ACC112 (cell line): ENCODE data around the gene ISOC1.

Source experiments
- H2AFZ ChIP-seq: fragments of 200-600 bp; sonication (generic); one replicate; pipeline ENCODE4 v1.6.0; 2017; ENCODE audit warnings: antibody characterized with exemption, low read length; ENCODE audit not compliant: unreplicated experiment
- H3K27ac ChIP-seq: fragments of 200-600 bp; sonication (generic); 2 replicates; pipeline ENCODE4 v1.5.1; 2014; ENCODE audit warnings: low read depth, mild to moderate bottlenecking, antibody characterized with exemption, low read length, moderate library complexity
- H3K27me3 ChIP-seq: fragments of 200-600 bp; sonication (generic); 2 replicates; pipeline ENCODE4 v1.6.1; 2014; ENCODE audit warnings: mild to moderate bottlenecking, antibody characterized with exemption, low read length, moderate library complexity, mixed read lengths; ENCODE audit not compliant: insufficient read depth
- H3K36me3 ChIP-seq: fragments of 200-600 bp; sonication (generic); 2 replicates; pipeline ENCODE4 v1.6.1; 2016; ENCODE audit warnings: mild to moderate bottlenecking, antibody characterized with exemption, low read length, moderate library complexity, mixed read lengths; ENCODE audit not compliant: insufficient read depth
- H3K4me1 ChIP-seq: fragments of 200-600 bp; sonication (generic); one replicate; pipeline ENCODE4 v1.6.1; 2016; ENCODE audit warnings: low read length, mixed read lengths; ENCODE audit not compliant: insufficient read depth, unreplicated experiment, control insufficient read depth
- H3K4me3 ChIP-seq: fragments of 200-600 bp; sonication (generic); 2 replicates; pipeline ENCODE4 v1.5.1; 2014; ENCODE audit warnings: mild to moderate bottlenecking, low read depth, low read length
- H3K79me2 ChIP-seq: fragments of 200-600 bp; sonication (generic); one replicate; pipeline ENCODE4 v1.6.0; 2016; ENCODE audit warnings: low read length; ENCODE audit not compliant: control insufficient read depth, unreplicated experiment, insufficient read depth

Gene ISOC1

DNA sequence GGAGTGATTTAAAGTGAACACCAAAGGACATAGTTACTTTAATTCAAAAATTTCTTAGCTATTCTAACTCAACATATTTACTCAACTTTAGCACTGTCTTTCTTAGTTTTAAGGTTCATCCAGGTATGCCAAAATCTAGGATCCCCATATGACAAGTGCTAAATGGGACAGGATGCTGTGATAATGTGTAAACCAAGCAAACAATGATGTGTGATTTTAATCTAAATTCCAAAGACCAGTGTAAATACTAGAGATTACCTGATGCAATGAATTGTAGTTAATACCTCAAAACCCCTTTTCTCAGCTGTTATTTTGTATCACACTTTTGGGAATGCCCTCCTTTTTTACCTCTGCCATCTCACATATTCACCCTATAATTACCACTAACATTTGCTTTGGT, 26.8 kb upstream of the ISOC1 start:
- H3K79me2 ChIP-seq: no peaks in the 10 kb centered on the region
- no peaks in the 10 kb centered on the region for H3K36me3 ChIP-seq
- no peaks in the 10 kb centered on the region for H3K27me3 ChIP-seq
- no peak overlapping the region for H3K4me3 ChIP-seq
- no peak overlapping the region for H3K27ac ChIP-seq
- no peak overlapping the region for H2AFZ ChIP-seq
- H3K4me1 ChIP-seq: no peaks in the 10 kb centered on the region

DNA sequence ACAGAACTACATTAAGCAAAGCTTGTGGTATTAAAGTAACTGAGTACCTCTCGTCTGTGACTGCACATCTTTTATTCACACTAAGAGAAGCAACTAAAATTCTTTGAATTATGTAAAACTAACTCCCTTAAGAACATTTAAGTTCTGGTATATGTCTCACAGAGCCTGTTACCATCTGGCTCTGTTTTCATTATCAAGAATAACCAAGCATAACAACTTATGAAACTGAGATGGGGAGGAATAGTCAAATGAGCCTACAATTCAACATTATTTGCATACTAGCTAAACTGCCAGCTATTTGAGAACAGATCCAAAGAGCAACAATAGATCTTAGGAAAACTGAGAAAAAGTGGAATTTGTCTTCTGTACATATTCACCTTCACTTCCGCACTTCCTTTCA, 25.3 kb upstream of the ISOC1 start:
- Histone ChIP-seq H3K27me3 (no peaks in the 10 kb centered on the region), H3K4me1 (peaks cover 3% of the 10 kb centered on the region), H3K4me3 (no peak overlapping the region), H3K36me3 (no peaks in the 10 kb centered on the region), H3K79me2 (no peaks in the 10 kb centered on the region), H2AFZ (no peak overlapping the region), H3K27ac (no peak overlapping the region)

DNA sequence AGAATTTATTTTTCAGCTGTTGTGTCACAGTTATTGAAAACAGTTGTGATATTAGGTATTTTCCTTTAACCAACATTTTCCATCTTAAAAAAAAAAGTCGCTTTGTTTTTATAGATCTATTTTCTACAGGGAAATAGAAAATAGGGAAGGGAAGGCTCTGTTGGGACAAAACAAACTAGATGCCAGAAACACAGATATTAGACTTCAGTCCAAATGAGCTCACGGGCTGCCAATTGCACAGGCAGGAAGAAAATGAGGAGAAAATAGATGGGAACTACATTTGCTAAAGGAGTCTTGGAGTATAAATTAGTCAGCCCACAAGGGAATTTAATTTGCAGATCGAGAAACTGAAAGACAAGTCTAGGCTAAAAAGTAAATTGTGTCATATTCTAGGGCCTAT, 21.4 kb upstream of the ISOC1 start:
- H3K27ac ChIP-seq: no peak overlapping the region
- H3K79me2 ChIP-seq: no peaks in the 10 kb centered on the region
- no peak overlapping the region for H2AFZ ChIP-seq
- no peaks in the 10 kb centered on the region for H3K27me3 ChIP-seq
- H3K4me1 ChIP-seq: peaks cover 20% of the 10 kb centered on the region
- H3K4me3 ChIP-seq: no peak overlapping the region
- H3K36me3 ChIP-seq: no peaks in the 10 kb centered on the region

DNA sequence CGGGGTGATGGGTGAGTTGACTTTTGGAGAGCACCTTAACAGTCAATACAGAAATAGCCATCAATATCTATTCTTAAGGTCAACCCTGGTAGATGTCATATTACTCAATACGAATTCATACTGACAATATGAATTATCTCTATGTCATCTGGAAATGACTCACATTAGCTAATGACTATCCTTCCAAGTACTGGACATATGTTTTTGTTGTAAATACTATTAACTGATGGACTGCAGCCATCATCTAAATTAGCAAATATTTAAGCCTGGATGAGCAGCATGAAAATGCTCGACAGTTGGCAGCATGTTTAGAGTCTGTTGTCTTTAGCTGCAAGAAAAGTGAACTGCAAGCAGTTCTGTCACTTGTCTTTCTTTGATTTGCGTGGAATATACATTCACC, 19.6 kb upstream of the ISOC1 start:
- Histone ChIP-seq H3K4me1 (peaks cover 20% of the 10 kb centered on the region), H3K36me3 (no peaks in the 10 kb centered on the region), H2AFZ (no peak overlapping the region), H3K4me3 (no peak overlapping the region; the same call in 1 of the 2 replicates), H3K79me2 (no peaks in the 10 kb centered on the region), H3K27ac (no peak overlapping the region), H3K27me3 (no peaks in the 10 kb centered on the region)

DNA sequence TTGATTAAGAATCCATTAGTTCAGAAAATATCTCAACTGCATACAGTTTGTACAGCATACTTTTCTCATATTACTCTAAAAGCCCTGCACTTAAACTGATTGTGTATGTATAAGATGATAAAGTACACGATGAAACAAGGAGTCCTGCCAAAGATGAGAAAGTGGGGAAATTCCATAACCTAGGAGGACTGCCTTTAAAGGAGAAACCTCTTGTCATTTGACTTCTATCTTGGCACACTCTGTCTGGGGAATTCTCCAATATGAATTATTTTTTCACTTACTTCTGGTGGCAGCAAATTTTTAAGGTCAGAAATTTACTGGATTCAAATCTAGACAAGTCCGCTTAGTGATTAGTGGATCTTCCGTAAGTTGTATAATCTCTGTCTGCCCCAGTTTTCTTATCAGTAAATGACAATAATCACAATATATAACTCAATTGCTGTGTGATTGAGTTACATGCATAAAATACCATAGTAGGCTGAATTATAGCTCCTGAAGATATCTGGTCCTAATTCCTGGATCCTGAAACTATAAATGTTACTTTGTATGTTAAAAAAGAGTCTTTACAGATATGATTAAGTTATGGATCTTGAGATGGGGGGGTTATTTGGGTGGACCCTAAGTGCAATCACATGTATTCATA, 17.0 kb upstream of the ISOC1 start:
- Histone ChIP-seq H3K27me3 (no peaks in the 10 kb centered on the region), H2AFZ (no peak overlapping the region), H3K79me2 (no peaks in the 10 kb centered on the region), H3K4me3 (no peak overlapping the region), H3K4me1 (peaks cover 20% of the 10 kb centered on the region), H3K36me3 (no peaks in the 10 kb centered on the region), H3K27ac (no peak overlapping the region)

DNA sequence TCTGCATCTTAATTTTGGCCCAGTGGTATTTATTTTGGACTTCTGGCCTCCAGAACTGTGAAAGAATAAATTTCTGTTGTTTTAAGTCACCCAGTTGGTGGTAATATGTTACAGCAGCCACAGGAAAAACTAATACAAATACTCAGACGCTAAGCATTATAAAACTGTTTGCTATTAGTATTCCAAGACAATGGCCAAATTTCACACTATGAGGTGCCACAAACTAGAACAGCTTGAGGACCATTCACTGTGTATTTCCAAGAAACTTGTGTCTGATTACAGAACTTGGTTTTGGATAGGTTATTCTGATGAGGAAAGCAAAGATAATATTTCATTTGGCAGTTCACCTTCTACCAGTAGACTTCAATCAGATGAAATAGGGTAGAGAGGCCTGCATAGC, 16.3 kb upstream of the ISOC1 start:
- Histone ChIP-seq H3K4me3 (no peak overlapping the region), H3K27me3 (no peaks in the 10 kb centered on the region), H2AFZ (no peak overlapping the region), H3K79me2 (no peaks in the 10 kb centered on the region), H3K4me1 (peaks cover 20% of the 10 kb centered on the region), H3K36me3 (no peaks in the 10 kb centered on the region), H3K27ac (no peak overlapping the region)

DNA sequence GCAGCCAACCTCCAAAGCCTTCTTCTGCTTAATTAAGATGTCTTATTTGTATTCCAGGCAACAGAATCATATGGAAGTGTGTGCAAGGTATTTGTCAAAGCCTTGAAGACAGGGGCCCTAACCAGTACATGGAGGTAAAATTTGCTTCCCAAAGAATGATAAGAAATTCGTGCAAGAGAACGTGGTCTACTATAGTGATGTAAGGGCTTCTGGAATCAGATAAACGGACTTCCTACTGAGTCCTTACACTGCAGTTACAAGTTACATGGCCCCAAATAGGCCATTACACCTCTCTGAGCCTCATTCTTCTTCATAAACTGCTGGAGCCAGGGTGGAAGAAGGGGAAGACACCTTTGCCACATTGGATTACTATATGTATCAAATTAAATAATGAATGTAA, 15.9 kb upstream of the ISOC1 start:
- Histone ChIP-seq H2AFZ (no peak overlapping the region), H3K27me3 (no peaks in the 10 kb centered on the region), H3K4me1 (peaks cover 20% of the 10 kb centered on the region), H3K36me3 (no peaks in the 10 kb centered on the region), H3K79me2 (no peaks in the 10 kb centered on the region), H3K27ac (no peak overlapping the region), H3K4me3 (no peak overlapping the region)

DNA sequence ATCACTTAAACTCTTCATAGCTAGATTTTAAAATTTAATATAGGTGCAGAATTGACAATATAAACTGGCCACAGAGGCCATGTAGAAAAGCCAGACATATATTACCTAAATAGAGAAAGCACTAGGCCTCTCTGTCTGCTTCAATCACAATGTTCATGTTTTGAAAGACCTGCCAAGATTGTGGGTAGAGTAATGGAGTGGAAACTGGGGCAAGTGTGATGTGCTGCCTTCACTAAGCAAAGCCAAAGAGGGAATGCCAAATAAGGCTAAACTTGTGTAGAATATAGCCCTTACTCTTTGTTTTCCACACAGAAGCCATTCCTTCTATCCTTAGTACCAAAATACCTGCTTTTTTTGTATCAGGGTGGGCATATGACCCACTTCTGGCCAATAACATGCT, 15.1 kb upstream of the ISOC1 start:
- H3K36me3 ChIP-seq: no peaks in the 10 kb centered on the region
- H3K4me3 ChIP-seq: no peak overlapping the region
- H3K79me2 ChIP-seq: no peaks in the 10 kb centered on the region
- peaks cover 15% of the 10 kb centered on the region for H3K4me1 ChIP-seq
- no peak overlapping the region for H3K27ac ChIP-seq
- H3K27me3 ChIP-seq: no peaks in the 10 kb centered on the region
- H2AFZ ChIP-seq: no peak overlapping the region

DNA sequence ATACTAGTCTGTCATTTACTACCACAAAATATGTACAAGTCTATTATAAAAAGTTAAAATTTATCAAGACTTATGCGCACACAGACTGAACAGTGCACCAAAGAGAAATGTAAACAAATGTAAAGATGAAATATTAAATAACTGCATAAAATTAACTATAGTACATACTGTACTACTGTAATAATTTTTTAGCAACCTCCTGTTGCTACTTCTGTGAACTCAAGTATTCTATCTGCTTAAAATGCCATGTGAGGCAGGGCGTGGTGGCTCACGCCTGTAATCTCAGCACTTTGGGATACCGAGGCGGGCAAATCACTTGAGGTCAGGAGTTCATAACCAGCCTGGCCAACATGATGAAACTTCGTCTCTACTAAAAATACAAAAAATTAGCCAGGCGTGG, 13.8 kb upstream of the ISOC1 start:
- H3K36me3 ChIP-seq: no peaks in the 10 kb centered on the region
- H3K4me1 ChIP-seq: peaks cover 7% of the 10 kb centered on the region
- no peak overlapping the region for H3K27ac ChIP-seq
- H3K4me3 ChIP-seq: no peak overlapping the region
- peaks cover 3% of the 10 kb centered on the region for H3K27me3 ChIP-seq
- H2AFZ ChIP-seq: no peak overlapping the region
- H3K79me2 ChIP-seq: no peaks in the 10 kb centered on the region

DNA sequence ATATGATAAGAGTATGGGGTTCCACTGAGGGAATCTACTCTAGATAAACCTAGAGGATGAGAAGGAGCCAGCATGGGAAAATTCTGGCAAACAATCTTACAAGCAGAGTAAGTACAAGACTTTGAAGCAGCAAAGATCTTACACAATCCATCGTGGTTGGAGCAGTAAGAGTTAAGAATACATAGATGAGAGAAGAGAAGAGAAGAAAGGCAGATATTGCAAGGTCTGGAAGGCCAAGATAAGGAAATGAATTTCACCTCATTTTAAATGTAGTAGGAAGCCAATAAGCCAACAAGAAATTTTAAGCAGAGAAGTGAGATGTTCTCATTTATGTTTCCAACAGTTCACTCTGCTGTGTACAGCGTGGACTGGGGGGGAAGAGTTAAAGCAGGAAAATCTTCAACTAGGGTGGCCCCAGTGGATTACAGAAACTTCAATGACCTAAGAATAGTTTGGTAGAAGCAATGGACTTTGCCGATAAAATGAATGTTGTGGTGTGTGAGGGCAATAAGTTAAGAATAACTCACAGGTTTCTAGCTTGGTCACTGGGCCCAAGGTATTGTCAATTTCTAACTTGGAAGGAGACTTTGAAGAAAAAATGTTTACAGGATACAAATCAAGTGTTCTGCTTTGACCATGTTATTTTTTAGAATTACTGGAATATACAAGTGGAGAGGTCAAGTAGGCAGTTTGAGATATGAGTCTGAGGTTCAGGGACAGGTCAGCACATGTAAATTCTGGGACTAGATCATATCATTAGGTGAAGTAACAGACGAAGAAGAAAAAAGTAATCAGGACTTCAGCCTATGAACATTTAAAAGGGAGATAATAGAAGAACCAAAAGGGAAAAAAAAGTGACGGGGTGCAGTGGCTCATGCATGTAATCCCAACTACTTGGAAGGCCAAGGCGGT, 12.1 kb upstream of the ISOC1 start:
- Histone ChIP-seq H3K27me3 (peaks cover 11% of the 10 kb centered on the region), H3K4me3 (no peak overlapping the region), H3K36me3 (no peaks in the 10 kb centered on the region), H3K4me1 (peaks cover 5% of the 10 kb centered on the region), H2AFZ (no peak overlapping the region), H3K27ac (no peak overlapping the region), H3K79me2 (no peaks in the 10 kb centered on the region)
